DND-41 (cell line): Measurements from ENCODE around the gene NRCAM.

ENCODE experiments used
- ATAC-seq: fragments of 200-7000 bp; cut with Tn5 transposase; 3 replicates; pipeline ENCODE4 v1.9.1; 2021; ENCODE audit warnings: low read depth; ENCODE audit not compliant: insufficient read depth
- DNase-seq: peaks from one replicate; pipeline ENCODE4 v3.0.0-alpha.2; 2020
- H2AFZ ChIP-seq: 2 replicates; pipeline ENCODE4 v1.6.0; 2012; ENCODE audit warnings: low read depth, low read length
- H3K27ac ChIP-seq: 2 replicates; pipeline ENCODE4 v1.5.1; 2012; ENCODE audit warnings: low read length, inconsistent platforms
- H3K27me3 ChIP-seq: fragments of 200-600 bp; sonication (generic); 2 replicates; pipeline ENCODE4 v1.6.0; 2012; ENCODE audit warnings: low read length, mild to moderate bottlenecking, inconsistent platforms; ENCODE audit not compliant: insufficient read depth, poor library complexity
- H3K36me3 ChIP-seq: 2 replicates; pipeline ENCODE4 v1.5.1; 2012; ENCODE audit warnings: low read length, inconsistent platforms; ENCODE audit not compliant: insufficient read depth
- H3K4me1 ChIP-seq: 2 replicates; pipeline ENCODE4 v1.5.1; 2012; ENCODE audit warnings: mild to moderate bottlenecking, low read length; ENCODE audit not compliant: insufficient read depth
- H3K4me2 ChIP-seq: 2 replicates; pipeline ENCODE4 v1.6.0; 2012; ENCODE audit warnings: mild to moderate bottlenecking, moderate library complexity, low read length, inconsistent platforms; ENCODE audit not compliant: insufficient read depth
- H3K4me3 ChIP-seq, 2 experiments: fragments of 200-600 bp in 1 of 2; shearing (Covaris generic) in 1 of 2; 2 replicates each; pipeline ENCODE4 v1.5.1; 2012 to 2016; ENCODE audit warnings: inconsistent platforms in 2 of 2, low read length in 2 of 2, mild to moderate bottlenecking in 2 of 2, low read depth in 1 of 2, moderate library complexity in 1 of 2
- H3K79me2 ChIP-seq: 2 replicates; pipeline ENCODE4 v1.6.0; 2012; ENCODE audit warnings: low read length, inconsistent platforms; ENCODE audit not compliant: insufficient read depth
- H3K9ac ChIP-seq: 2 replicates; pipeline ENCODE4 v1.6.0; 2012; ENCODE audit warnings: low read depth, mild to moderate bottlenecking, inconsistent platforms, low read length, moderate library complexity
- H3K9me3 ChIP-seq: 2 replicates; pipeline ENCODE4 v1.5.1; 2012; ENCODE audit warnings: low read length, moderate library complexity, mild to moderate bottlenecking, inconsistent platforms; ENCODE audit not compliant: insufficient read depth, severe bottlenecking
- H4K20me1 ChIP-seq: 2 replicates; pipeline ENCODE4 v1.6.0; 2012; ENCODE audit warnings: low read length; ENCODE audit not compliant: insufficient read depth
- CTCF ChIP-seq: IDR thresholded peaks from 2 replicates; pipeline ENCODE4 v1.5.1; 2012; ENCODE audit warnings: borderline replicate concordance, low read length, moderate library complexity, mild to moderate bottlenecking; ENCODE audit not compliant: poor library complexity, severe bottlenecking; ENCODE audit errors: extremely low read depth
- EZH2 ChIP-seq: IDR thresholded peaks from 3 replicates; pipeline ENCODE4 v1.6.1; 2012; ENCODE audit warnings: borderline replicate concordance, low read depth, mild to moderate bottlenecking, moderate library complexity, low read length, inconsistent platforms; ENCODE audit not compliant: severe bottlenecking

NRCAM gene

GRCh38 chr7:108408296-108408991, 47.8 kb downstream of the NRCAM start:
- DNase-seq (no peak), ATAC-seq (no peak)
- Histone ChIP-seq H2AFZ (no peak overlapping the region), H3K27me3 (peaks cover 13% of the 10 kb centered on the region), H3K4me3 (no peak overlapping the region), H3K79me2 (no peaks in the 10 kb centered on the region), H4K20me1 (no peaks in the 10 kb centered on the region), H3K4me1 (no peaks in the 10 kb centered on the region), H3K9ac (no peak overlapping the region), H3K4me2 (no peak overlapping the region), H3K27ac (no peak overlapping the region), H3K36me3 (no peaks in the 10 kb centered on the region), H3K9me3 (no peaks in the 10 kb centered on the region)
- TF ChIP-seq EZH2 (no peak), CTCF (no peak)

- ATAC-seq = no peak
- Histone ChIP-seq H3K27me3 (peaks cover 17% of the 10 kb centered on the region), H3K4me3 (no peak overlapping the region), H3K9ac (no peak overlapping the region), H3K9me3 (no peaks in the 10 kb centered on the region), H3K79me2 (no peaks in the 10 kb centered on the region), H3K27ac (no peak overlapping the region), H4K20me1 (no peaks in the 10 kb centered on the region), H3K4me1 (no peaks in the 10 kb centered on the region), H3K36me3 (no peaks in the 10 kb centered on the region), H2AFZ (no peak overlapping the region), H3K4me2 (no peak overlapping the region)
- no peak for DNase-seq
- TF ChIP-seq EZH2 (no peak), CTCF (no peak)
Observed at GRCh38 chr7:108407676-108408075, 48.6 kb downstream of the NRCAM start.

- Histone ChIP-seq H3K4me1 (no peaks in the 10 kb centered on the region), H2AFZ (no peak overlapping the region), H3K9me3 (no peaks in the 10 kb centered on the region), H3K9ac (no peak overlapping the region), H3K36me3 (no peaks in the 10 kb centered on the region), H4K20me1 (no peaks in the 10 kb centered on the region), H3K4me3 (no peak overlapping the region), H3K79me2 (no peaks in the 10 kb centered on the region), H3K4me2 (no peak overlapping the region), H3K27ac (no peak overlapping the region), H3K27me3 (peaks cover 22% of the 10 kb centered on the region)
- ATAC-seq (no peak), DNase-seq (no peak)
- no peak for TF ChIP-seq CTCF
- no peak for TF ChIP-seq EZH2
Observed at GRCh38 chr7:108406222-108406890, 49.9 kb downstream of the NRCAM start.
